Measurements from ENCODE around the gene FIBIN. TPM values are rescaled to one million over a fixed set of nuclear protein-coding genes. Genes with fewer than 3 reads are reported as not detected.

FIBIN gene
- total RNA-seq, 1 experiment from 2014 or later, result not detected

DNA sequence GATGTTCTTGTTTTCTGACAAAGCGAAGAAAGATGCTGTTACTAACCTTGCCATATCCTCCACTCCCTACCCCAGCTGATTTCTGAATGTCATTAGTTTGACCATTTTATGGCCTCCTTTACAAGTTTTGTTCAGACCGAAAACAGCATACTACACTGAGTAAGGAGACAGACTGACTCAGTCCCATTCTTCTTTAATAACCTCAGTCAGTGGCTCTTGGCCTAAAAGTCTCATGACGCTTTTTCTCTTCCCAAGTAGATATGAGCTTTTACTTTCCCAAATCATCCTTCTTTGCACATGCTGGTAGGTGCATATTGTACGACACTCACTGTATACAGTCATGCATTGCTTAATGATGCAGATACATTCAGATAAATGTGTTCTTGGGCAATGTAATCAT lies 8.0 kb upstream of the FIBIN start:
- Histone ChIP-seq H3K27me3 (ENCODE audit: insufficient read depth, low read length) (no peaks in the 10 kb centered on the region), H3K9me3 (ENCODE audit: control insufficient read depth, low read depth, low read length) (no peaks in the 10 kb centered on the region), H4K91ac (ENCODE audit: insufficient read length, low read depth, low read length) (no peak overlapping the region), H3K27ac (ENCODE audit: insufficient read length, low read depth, low read length) (no peak overlapping the region), H2AFZ (ENCODE audit: low read length) (no peak overlapping the region), H4K5ac (ENCODE audit: insufficient read length, low read depth, low read length) (no peak overlapping the region), H3K4ac (ENCODE audit: low read depth, low read length) (no peak overlapping the region), H3K14ac (ENCODE audit: insufficient read depth, low read length) (no peak overlapping the region), H2BK120ac (ENCODE audit: low read depth, low read length, poor library complexity, severe bottlenecking) (no peak overlapping the region), H2BK15ac (ENCODE audit: low read depth, low read length) (no peak overlapping the region), H3K9ac (ENCODE audit: extremely low read depth, insufficient read length, low read length) (no peak overlapping the region), H3K23ac (ENCODE audit: insufficient read length, low read depth, low read length) (no peak overlapping the region), H2BK5ac (ENCODE audit: insufficient read length, low read length) (no peak overlapping the region), H3K23me2 (ENCODE audit: insufficient read length, low read depth, low read length, poor library complexity, severe bottlenecking) (no peaks in the 10 kb centered on the region), H3T11ph (ENCODE audit: low read length) (no peak overlapping the region), H3K18ac (ENCODE audit: insufficient read length, low read depth, low read length) (no peak overlapping the region), H2BK20ac (ENCODE audit: low read depth, low read length, poor library complexity, severe bottlenecking) (no peak overlapping the region), H4K20me1 (ENCODE audit: control insufficient read depth, insufficient read depth, insufficient read length) (no peaks in the 10 kb centered on the region), H3K79me1 (ENCODE audit: insufficient read depth, low read depth, low read length, poor library complexity, severe bottlenecking) (no peaks in the 10 kb centered on the region), H2AK5ac (ENCODE audit: insufficient read length, low read length) (no peak overlapping the region), H4K8ac (replicated peaks; ENCODE audit: insufficient read length, low read depth, low read length) (no peak overlapping the region), H3K4me2 (ENCODE audit: insufficient read depth, insufficient read length, low read length) (no peak overlapping the region), H3K4me1 (ENCODE audit: insufficient read depth, low read length) (no peaks in the 10 kb centered on the region), H2BK12ac (ENCODE audit: insufficient read length, low read depth, low read length) (no peak overlapping the region), H3K79me2 (ENCODE audit: insufficient read depth, low read length) (no peaks in the 10 kb centered on the region), H3K56ac (ENCODE audit: insufficient read length, low read depth, low read length) (no peak overlapping the region)
- Mint-ChIP-seq H3K4me1 (peaks cover 9 to 13% of the 10 kb centered on the region in 2 experiments), H3K27ac (no peak overlapping the region), H3K9me3 (peaks cover 11 to 17% of the 10 kb centered on the region in 2 experiments), H3K27me3 (ENCODE audit: low read depth) (no peaks in the 10 kb centered on the region; the same call in 1 of the 2 replicates), H3K4me3 (no peak overlapping the region), H3K36me3 (ENCODE audit: insufficient read depth in 1 of 3, low read depth in 3 of 3) (peaks cover 3 to 12% (median 5%) of the 10 kb centered on the region in 3 experiments; a peak in 4 of 7 replicates)
- no CpG with 5 or more reads among the region's 4 CpGs for WGBS (ENCODE audit: extremely low coverage, insufficient read length, low lambda C conversion rate)
- no peak for DNase-seq
- TF ChIP-seq, protein P1, sequence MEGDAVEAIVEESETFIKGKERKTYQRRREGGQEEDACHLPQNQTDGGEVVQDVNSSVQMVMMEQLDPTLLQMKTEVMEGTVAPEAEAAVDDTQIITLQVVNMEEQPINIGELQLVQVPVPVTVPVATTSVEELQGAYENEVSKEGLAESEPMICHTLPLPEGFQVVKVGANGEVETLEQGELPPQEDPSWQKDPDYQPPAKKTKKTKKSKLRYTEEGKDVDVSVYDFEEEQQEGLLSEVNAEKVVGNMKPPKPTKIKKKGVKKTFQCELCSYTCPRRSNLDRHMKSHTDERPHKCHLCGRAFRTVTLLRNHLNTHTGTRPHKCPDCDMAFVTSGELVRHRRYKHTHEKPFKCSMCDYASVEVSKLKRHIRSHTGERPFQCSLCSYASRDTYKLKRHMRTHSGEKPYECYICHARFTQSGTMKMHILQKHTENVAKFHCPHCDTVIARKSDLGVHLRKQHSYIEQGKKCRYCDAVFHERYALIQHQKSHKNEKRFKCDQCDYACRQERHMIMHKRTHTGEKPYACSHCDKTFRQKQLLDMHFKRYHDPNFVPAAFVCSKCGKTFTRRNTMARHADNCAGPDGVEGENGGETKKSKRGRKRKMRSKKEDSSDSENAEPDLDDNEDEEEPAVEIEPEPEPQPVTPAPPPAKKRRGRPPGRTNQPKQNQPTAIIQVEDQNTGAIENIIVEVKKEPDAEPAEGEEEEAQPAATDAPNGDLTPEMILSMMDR (conservative IDR thresholded peaks at IDR 0.05), result no peak
